H9 (cell line): ENCODE results near the gene IL17RA. TPM values are rescaled to one million over a fixed set of nuclear protein-coding genes. Genes with fewer than 3 reads are reported as not detected.

Experiments
- DNase-seq: peaks from one replicate; pipeline ENCODE4 v3.0.0-alpha.2; 2017
- H2AFZ ChIP-seq: one replicate; pipeline ENCODE4 v1.6.1; 2013; ENCODE audit warnings: mild to moderate bottlenecking, low read length, control low read depth, moderate library complexity
- H2AK5ac ChIP-seq: 2 replicates; pipeline ENCODE4 v1.6.1; 2013; ENCODE audit warnings: low read length, control low read depth, mixed read lengths; ENCODE audit not compliant: insufficient read length
- H2BK120ac ChIP-seq: one replicate; pipeline ENCODE4 v1.6.1; 2013; ENCODE audit warnings: low read depth, mild to moderate bottlenecking, low read length, control low read depth, inconsistent platforms; ENCODE audit not compliant: poor library complexity, severe bottlenecking
- H2BK12ac ChIP-seq: 2 replicates; pipeline ENCODE4 v1.6.1; 2013; ENCODE audit warnings: low read length, control low read depth, mixed read lengths, low read depth; ENCODE audit not compliant: insufficient read length
- H2BK15ac ChIP-seq: 2 replicates; pipeline ENCODE4 v1.6.1; 2013; ENCODE audit warnings: low read depth, low read length, control low read depth
- H2BK20ac ChIP-seq: one replicate; pipeline ENCODE4 v1.6.1; 2013; ENCODE audit warnings: low read depth, mild to moderate bottlenecking, low read length, control low read depth, inconsistent platforms; ENCODE audit not compliant: poor library complexity, severe bottlenecking
- H2BK5ac ChIP-seq: 2 replicates; pipeline ENCODE4 v1.6.1; 2013; ENCODE audit warnings: low read length, control low read depth, mixed read lengths; ENCODE audit not compliant: insufficient read length
- H3K14ac ChIP-seq: 2 replicates; pipeline ENCODE4 v1.6.1; 2013; ENCODE audit warnings: low read length, control low read depth; ENCODE audit not compliant: insufficient read depth
- H3K18ac ChIP-seq: 2 replicates; pipeline ENCODE4 v1.6.1; 2013; ENCODE audit warnings: low read depth, mild to moderate bottlenecking, mixed read lengths, low read length, control low read depth; ENCODE audit not compliant: insufficient read length
- H3K23ac ChIP-seq: 2 replicates; pipeline ENCODE4 v1.6.1; 2013; ENCODE audit warnings: low read length, control low read depth, mixed read lengths, low read depth; ENCODE audit not compliant: insufficient read length
- H3K23me2 ChIP-seq: 2 replicates; pipeline ENCODE4 v1.6.1; 2013; ENCODE audit warnings: low read depth, mild to moderate bottlenecking, mixed read lengths, low read length, control low read depth; ENCODE audit not compliant: insufficient read length, poor library complexity, severe bottlenecking
- H3K27ac ChIP-seq: 2 replicates; pipeline ENCODE4 v1.5.1; 2013; ENCODE audit warnings: low read length, control low read depth, mixed read lengths, low read depth; ENCODE audit not compliant: insufficient read length
- H3K27me3 ChIP-seq: 2 replicates; pipeline ENCODE4 v1.6.1; 2013; ENCODE audit warnings: low read length, control low read depth, inconsistent platforms; ENCODE audit not compliant: insufficient read depth
- H3K4ac ChIP-seq: 2 replicates; pipeline ENCODE4 v1.6.1; 2013; ENCODE audit warnings: low read depth, mild to moderate bottlenecking, control low read depth, inconsistent platforms, low read length, moderate library complexity
- H3K4me1 ChIP-seq: 2 replicates; pipeline ENCODE4 v1.6.1; 2013; ENCODE audit warnings: low read length, control low read depth, inconsistent platforms; ENCODE audit not compliant: insufficient read depth
- H3K4me2 ChIP-seq: 2 replicates; pipeline ENCODE4 v1.6.1; 2013; ENCODE audit warnings: low read length, control low read depth, mixed read lengths; ENCODE audit not compliant: insufficient read length, insufficient read depth
- H3K56ac ChIP-seq: 2 replicates; pipeline ENCODE4 v1.6.1; 2013; ENCODE audit warnings: low read depth, mild to moderate bottlenecking, mixed read lengths, low read length, control low read depth; ENCODE audit not compliant: insufficient read length
- H3K79me1 ChIP-seq: 2 replicates; pipeline ENCODE4 v1.6.1; 2013; ENCODE audit warnings: low read depth, mild to moderate bottlenecking, moderate library complexity, low read length, control low read depth, inconsistent platforms; ENCODE audit not compliant: insufficient read depth, poor library complexity, severe bottlenecking
- H3K79me2 ChIP-seq: 2 replicates; pipeline ENCODE4 v1.6.1; 2013; ENCODE audit warnings: low read length, control low read depth, inconsistent platforms; ENCODE audit not compliant: insufficient read depth
- H3K9ac ChIP-seq: 2 replicates; pipeline ENCODE4 v1.6.1; 2013; ENCODE audit warnings: low read length, control low read depth, mixed read lengths; ENCODE audit not compliant: insufficient read length; ENCODE audit errors: extremely low read depth
- H3K9me3 ChIP-seq: one replicate; pipeline ENCODE4 v1.6.1; 2013; ENCODE audit warnings: low read depth, low read length, inconsistent platforms; ENCODE audit not compliant: control insufficient read depth
- H3T11ph ChIP-seq: one replicate; pipeline ENCODE4 v1.6.1; 2013; ENCODE audit warnings: mild to moderate bottlenecking, low read length, control low read depth, inconsistent platforms
- H4K20me1 ChIP-seq: one replicate; pipeline ENCODE4 v1.6.1; 2013; ENCODE audit not compliant: control insufficient read depth, insufficient read length, insufficient read depth
- H4K5ac ChIP-seq: 2 replicates; pipeline ENCODE4 v1.6.1; 2013; ENCODE audit warnings: low read depth, mild to moderate bottlenecking, mixed read lengths, low read length, control low read depth; ENCODE audit not compliant: insufficient read length
- H4K8ac ChIP-seq: replicated peaks from 2 replicates; pipeline ENCODE4 v1.6.1; 2013; ENCODE audit warnings: low read length, control low read depth, mixed read lengths, low read depth; ENCODE audit not compliant: insufficient read length
- H4K91ac ChIP-seq: 2 replicates; pipeline ENCODE4 v1.6.1; 2013; ENCODE audit warnings: low read depth, mild to moderate bottlenecking, moderate library complexity, mixed read lengths, low read length, control low read depth; ENCODE audit not compliant: insufficient read length
- H3K27ac Mint-ChIP-seq, 3 experiments: 2 replicates in 2 of 3; 3 replicates in 1 of 3; pipeline ENCODE4 v1.8.0; 2020 to 2021; ENCODE audit warnings: mixed read lengths in 3 of 3, mild to moderate bottlenecking in 1 of 3, moderate library complexity in 1 of 3
- H3K27me3 Mint-ChIP-seq: 2 replicates; pipeline ENCODE4 v1.8.0; 2021; ENCODE audit warnings: low read depth, mild to moderate bottlenecking, moderate library complexity, mixed read lengths
- H3K36me3 Mint-ChIP-seq, 3 experiments: 2 replicates in 2 of 3; 3 replicates in 1 of 3; pipeline ENCODE4 v1.8.0; 2020 to 2021; ENCODE audit warnings: low read depth in 3 of 3, mixed read lengths in 3 of 3; ENCODE audit not compliant: insufficient read depth in 1 of 3
- H3K4me1 Mint-ChIP-seq, 2 experiments: 2 replicates each; pipeline ENCODE4 v1.8.0; 2020; ENCODE audit warnings: mixed read lengths in 2 of 2
- H3K4me3 Mint-ChIP-seq, 2 experiments: 2 replicates in 1 of 2; 3 replicates in 1 of 2; pipeline ENCODE4 v1.8.0; 2020 to 2021; ENCODE audit warnings: mild to moderate bottlenecking in 2 of 2, mixed read lengths in 2 of 2, moderate library complexity in 1 of 2
- H3K9me3 Mint-ChIP-seq, 2 experiments: 2 replicates in 1 of 2; 3 replicates in 1 of 2; pipeline ENCODE4 v1.8.0; 2020; ENCODE audit warnings: mild to moderate bottlenecking in 2 of 2, mixed read lengths in 2 of 2, moderate library complexity in 1 of 2
- CTCF ChIP-seq: fragments of 200-600 bp; sonication (generic); conservative IDR thresholded peaks from 3 replicates; pipeline ENCODE4 v1.8.0; 2021; ENCODE audit warnings: antibody characterized with exemption, mild to moderate bottlenecking
- total RNA-seq: library from RNA; stranded (reverse); gene quantifications from 2 replicates; pipeline ENCODE4 v1.2.1, GENCODE V29; 2021

IL17RA gene
- total RNA-seq, 1 experiment from 2014 or later = 12.4 TPM

- H2BK15ac ChIP-seq = no peak overlapping the region
- no peak overlapping the region for H2AFZ ChIP-seq
- no peaks in the 10 kb centered on the region for H3K4me1 ChIP-seq
- Mint-ChIP-seq H3K27me3 (peaks cover 20% of the 10 kb centered on the region), H3K9me3 (peaks cover 37 to 77% of the 10 kb centered on the region in 2 experiments), H3K4me1 (peaks cover 0 to 6% of the 10 kb centered on the region in 2 experiments; a peak in 2 of 4 replicates), H3K36me3 (no peaks in the 10 kb centered on the region; a peak in 1 of 7 replicates), H3K4me3 (no peak overlapping the region), H3K27ac (no peak overlapping the region)
- no peak for DNase-seq
- H3K4me2 ChIP-seq = no peak overlapping the region
- H3K4ac ChIP-seq = no peak overlapping the region
- H3K9me3 ChIP-seq = no peaks in the 10 kb centered on the region
- H3K79me2 ChIP-seq = no peaks in the 10 kb centered on the region
- H2AK5ac ChIP-seq = no peak overlapping the region
- H3K27ac ChIP-seq = no peak overlapping the region
- H3K14ac ChIP-seq = no peak overlapping the region
- H3K56ac ChIP-seq = no peak overlapping the region
- H4K91ac ChIP-seq = no peak overlapping the region
- H3K23me2 ChIP-seq = no peaks in the 10 kb centered on the region
- no peak overlapping the region for H3K9ac ChIP-seq
- no peak overlapping the region for H4K8ac ChIP-seq
- no peaks in the 10 kb centered on the region for H3K79me1 ChIP-seq
- no peak overlapping the region for H2BK20ac ChIP-seq
- H4K5ac ChIP-seq = no peak overlapping the region
- H3K27me3 ChIP-seq = no peaks in the 10 kb centered on the region
- no peak overlapping the region for H2BK12ac ChIP-seq
- H4K20me1 ChIP-seq = no peaks in the 10 kb centered on the region
- no peak overlapping the region for H3K23ac ChIP-seq
- no peak overlapping the region for H3T11ph ChIP-seq
- no peak overlapping the region for H2BK5ac ChIP-seq
- H3K18ac ChIP-seq = no peak overlapping the region
- TF ChIP-seq CTCF = no peak
- H2BK120ac ChIP-seq = no peak overlapping the region
Measured at GRCh38 chr22:17043521-17043920, 41.3 kb upstream of the IL17RA start.
